GM19193 (cell line): Measurements from ENCODE around the gene TRIM47.

Experiments used
- POLR2A ChIP-seq: IDR thresholded peaks from 4 replicates; pipeline ENCODE4 v1.6.1; 2011; ENCODE audit not compliant: insufficient read depth, insufficient read length; ENCODE audit errors: extremely low read depth

The TRIM47 gene

GRCh38 chr17:75846692-75847613 is 31.4 kb downstream of the TRIM47 start:
- no peak for TF ChIP-seq POLR2A

- no peak for TF ChIP-seq POLR2A
These were observed 32.3 kb downstream of the TRIM47 start for GRCh38 chr17:75845933-75846691.

- peak; percentile 39 for TF ChIP-seq POLR2A
These were observed 33.2 kb downstream of the TRIM47 start for GRCh38 chr17:75845058-75845711.

GRCh38 chr17:75844530-75845057 is 33.8 kb downstream of the TRIM47 start:
- TF ChIP-seq POLR2A: no peak

GRCh38 chr17:75843577-75844529 is 34.5 kb downstream of the TRIM47 start, which contains the start of gene UNC13D:
UNC13D (minus strand) TSS chr17:75844404; CDS start chr17:75844337, 67 bp downstream.
- TF ChIP-seq POLR2A: peak; percentile 45

GRCh38 chr17:75842963-75843576 is 35.3 kb downstream of the TRIM47 start:
- no peak for TF ChIP-seq POLR2A

GRCh38 chr17:75842411-75842810 is 36.0 kb downstream of the TRIM47 start:
- TF ChIP-seq POLR2A: no peak

GRCh38 chr17:75840799-75841164 is 37.6 kb downstream of the TRIM47 start:
- TF ChIP-seq POLR2A: no peak

GRCh38 chr17:75839942-75840798 is 38.2 kb downstream of the TRIM47 start:
- no peak for TF ChIP-seq POLR2A

GRCh38 chr17:75838410-75838809 is 40.0 kb downstream of the TRIM47 start:
- no peak for TF ChIP-seq POLR2A

- no peak for TF ChIP-seq POLR2A
These were observed 40.5 kb downstream of the TRIM47 start for GRCh38 chr17:75837899-75838298.

GRCh38 chr17:75836605-75837004 is 41.8 kb downstream of the TRIM47 start:
- TF ChIP-seq POLR2A: peak; percentile 22

GRCh38 chr17:75835654-75835987 is 42.8 kb downstream of the TRIM47 start:
- TF ChIP-seq POLR2A: no peak

- no peak for TF ChIP-seq POLR2A
These were observed 43.3 kb downstream of the TRIM47 start for GRCh38 chr17:75834928-75835653.
